AG09319 (cell line): Measurements from ENCODE around the gene HLA-DQB1.
A peak's percentile ranks its signal among the peaks of the same experiment; 100 is the strongest.

Experiments used
- DNase-seq: peaks from one replicate; pipeline ENCODE4 v3.0.0-alpha.2; 2010; ENCODE audit warnings: low read depth; ENCODE audit errors: extremely low read depth
- TF ChIP-seq, protein P1 (sequence below): IDR thresholded peaks from 2 replicates; pipeline ENCODE4 v1.5.1; 2011; ENCODE audit warnings: low read depth, mild to moderate bottlenecking, inconsistent platforms, low read length, moderate library complexity

HLA-DQB1 gene

DNA sequence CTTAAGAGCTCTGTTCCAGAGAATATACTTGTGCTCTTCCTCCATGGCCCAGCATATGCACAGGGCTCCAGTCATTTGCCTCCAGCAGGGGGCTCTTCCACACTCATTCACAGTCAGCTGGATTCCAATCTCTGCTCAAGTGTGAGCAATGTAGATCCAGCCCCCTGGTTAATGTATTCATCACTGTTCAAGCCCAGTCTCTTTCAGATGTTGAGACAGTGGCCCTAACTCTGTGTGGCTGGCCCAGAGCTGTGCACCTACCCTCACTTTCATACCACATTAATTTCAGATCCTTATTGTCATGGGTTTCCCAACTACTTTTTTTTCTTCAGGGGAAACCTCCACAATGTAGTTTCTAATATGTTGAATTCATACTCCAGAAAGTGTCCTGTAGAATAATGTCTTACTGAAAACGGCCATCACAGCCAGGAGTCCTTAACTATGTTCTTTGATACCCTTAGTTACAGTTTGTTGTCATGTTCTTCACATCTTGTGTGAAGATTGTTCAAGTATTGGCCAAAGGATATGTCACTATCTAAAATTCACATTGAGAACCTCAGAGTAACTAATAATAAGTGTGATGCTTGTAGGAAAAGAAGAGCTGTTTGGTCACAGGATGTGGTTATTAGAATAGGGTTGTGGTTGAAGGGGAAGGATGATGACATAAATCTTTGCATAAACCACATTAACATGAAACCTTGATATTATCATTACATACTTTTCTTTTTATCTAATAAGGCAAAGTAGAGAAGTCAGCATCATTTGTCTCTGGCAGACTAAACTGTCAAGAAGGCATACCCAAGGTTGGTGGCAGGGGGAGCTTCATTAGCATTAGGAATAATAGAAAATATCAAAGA, 43.7 kb downstream of the HLA-DQB1 start:
- TF ChIP-seq, protein P1, sequence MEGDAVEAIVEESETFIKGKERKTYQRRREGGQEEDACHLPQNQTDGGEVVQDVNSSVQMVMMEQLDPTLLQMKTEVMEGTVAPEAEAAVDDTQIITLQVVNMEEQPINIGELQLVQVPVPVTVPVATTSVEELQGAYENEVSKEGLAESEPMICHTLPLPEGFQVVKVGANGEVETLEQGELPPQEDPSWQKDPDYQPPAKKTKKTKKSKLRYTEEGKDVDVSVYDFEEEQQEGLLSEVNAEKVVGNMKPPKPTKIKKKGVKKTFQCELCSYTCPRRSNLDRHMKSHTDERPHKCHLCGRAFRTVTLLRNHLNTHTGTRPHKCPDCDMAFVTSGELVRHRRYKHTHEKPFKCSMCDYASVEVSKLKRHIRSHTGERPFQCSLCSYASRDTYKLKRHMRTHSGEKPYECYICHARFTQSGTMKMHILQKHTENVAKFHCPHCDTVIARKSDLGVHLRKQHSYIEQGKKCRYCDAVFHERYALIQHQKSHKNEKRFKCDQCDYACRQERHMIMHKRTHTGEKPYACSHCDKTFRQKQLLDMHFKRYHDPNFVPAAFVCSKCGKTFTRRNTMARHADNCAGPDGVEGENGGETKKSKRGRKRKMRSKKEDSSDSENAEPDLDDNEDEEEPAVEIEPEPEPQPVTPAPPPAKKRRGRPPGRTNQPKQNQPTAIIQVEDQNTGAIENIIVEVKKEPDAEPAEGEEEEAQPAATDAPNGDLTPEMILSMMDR: peak; percentile 42

DNA sequence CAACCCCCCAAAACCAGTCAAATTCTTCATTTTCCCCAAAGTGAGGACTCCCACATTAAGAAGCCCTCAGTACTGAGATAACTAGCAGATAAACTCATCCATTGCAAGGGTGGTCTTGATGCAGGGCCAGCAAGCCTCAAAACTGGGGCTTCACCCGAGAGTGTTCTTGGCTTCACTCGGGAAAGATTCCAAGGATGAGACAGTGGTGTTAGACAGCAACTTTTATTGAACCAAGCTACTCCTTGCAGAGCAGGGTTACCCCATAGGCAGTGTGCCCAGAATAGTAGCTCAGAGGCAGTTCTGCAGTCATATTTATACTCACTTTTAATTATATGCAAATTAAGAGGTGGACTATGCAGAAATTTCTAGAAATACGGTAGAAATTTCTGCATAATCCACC, 45.1 kb downstream of the HLA-DQB1 start:
- TF ChIP-seq, protein P1: no peak
- DNase-seq: no peak

More for the DNA sequence above, 43.7 kb downstream of the HLA-DQB1 start:
- DNase-seq: no peak

DNA sequence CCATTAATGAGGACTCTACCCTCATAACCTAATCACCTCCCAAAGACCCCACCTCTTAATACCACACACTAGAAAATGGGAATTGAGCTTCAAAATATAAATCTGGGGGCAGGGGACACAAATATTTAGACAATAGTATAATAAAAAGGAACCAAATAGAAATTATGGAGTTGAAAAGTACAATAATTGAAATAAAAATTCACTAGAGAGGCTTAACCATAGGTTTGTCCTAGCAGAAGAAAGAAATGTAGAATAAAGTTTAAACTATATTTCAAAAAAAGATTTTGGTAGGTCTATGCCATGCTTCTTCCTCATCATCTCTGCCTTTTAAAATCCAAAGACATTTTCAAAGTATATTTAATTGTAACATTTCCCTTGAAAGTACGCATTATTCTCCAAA, 48.7 kb downstream of the HLA-DQB1 start:
- TF ChIP-seq, protein P1: no peak

DNA sequence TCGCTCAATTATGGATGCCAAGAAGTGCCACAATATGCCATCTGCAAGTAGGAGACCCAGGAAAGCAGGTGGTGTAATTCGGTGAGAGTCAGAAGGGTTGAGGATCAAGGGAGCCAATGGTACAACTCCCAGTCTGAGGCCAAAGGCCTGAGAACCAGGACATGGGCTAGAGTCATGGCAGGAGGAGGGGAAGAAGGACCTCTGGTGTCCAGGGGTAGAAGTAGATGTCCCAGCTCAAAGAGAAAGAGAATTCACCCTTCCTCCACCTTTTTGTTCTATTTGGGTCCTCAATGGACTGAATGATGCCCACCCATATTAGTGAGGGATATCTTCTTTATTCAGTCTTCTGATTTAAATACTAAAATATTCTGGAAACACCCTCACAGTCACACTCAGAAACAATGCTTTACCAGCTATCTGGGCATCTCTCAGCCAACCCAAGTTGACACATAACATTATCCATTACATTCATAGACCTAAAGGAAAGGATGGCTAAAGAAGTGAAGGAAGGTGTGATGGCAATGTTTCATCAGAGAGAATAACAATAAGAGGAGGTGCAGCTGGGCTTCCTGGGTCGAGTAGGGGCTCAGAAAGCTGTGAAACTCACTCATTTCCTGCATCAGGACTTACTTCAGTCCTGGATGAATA, 50.4 kb downstream of the HLA-DQB1 start:
- DNase-seq: no peak
- TF ChIP-seq, protein P1: no peak

More for the DNA sequence above, 48.7 kb downstream of the HLA-DQB1 start:
- no peak for DNase-seq

DNA sequence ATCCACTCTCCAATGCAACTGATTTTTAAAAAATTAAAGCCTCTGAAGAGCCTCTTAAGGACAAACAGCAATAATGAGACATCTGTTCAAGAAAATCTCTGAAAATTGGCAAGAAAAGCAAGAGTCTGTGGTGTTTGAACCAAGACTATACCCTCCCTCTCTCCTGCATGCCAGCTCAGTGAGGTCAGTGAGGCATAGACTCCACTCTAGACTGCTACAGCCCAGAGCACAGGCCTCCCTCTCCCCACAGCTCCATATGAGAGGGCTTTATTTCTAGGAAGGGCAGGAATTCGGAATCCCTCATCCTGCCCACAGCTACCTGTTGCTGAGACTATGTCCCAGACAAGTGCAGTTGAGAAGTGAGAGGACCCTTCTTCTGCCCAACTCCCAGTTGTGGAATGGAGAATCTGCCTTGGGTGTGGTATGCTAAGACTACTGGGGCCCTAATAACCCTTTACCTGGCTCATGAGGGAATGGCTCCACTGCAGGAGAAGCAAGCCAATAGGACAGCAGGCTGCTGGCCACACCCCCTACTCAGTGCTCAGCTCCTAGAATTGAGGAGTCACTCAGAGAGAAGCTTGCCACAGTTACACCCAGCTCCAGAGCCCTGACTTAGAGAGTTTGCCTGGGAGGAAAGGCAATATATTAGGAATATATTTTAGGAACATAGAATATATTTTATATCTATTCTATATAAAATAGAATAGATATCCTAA, 51.9 kb downstream of the HLA-DQB1 start:
- DNase-seq: no peak
- TF ChIP-seq, protein P1: no peak

DNA sequence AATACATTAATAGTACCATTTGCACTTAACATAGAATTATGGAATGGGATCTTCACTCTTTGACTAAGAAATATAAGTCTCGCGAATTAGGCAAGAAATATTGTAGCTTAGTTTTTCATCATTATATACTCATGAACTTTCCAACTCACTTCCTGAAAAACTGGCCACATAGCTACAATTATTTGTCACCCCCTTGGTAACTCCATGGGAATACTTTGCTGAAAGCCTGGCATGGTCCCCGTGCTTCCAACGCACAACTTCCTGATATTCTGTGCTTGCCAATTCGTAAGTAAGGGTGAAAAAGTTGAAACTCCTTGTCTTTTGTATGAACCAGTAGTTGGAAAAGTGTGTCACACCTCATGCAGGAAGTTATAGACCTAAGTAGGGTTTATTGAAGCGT, 53.0 kb downstream of the HLA-DQB1 start:
- TF ChIP-seq, protein P1: no peak
- DNase-seq: no peak
